Measurements from ENCODE around the gene KAZN. TPM values are rescaled to one million over a fixed set of nuclear protein-coding genes. Genes with fewer than 3 reads are reported as not detected.
A peak's percentile ranks its signal among the peaks of the same experiment; 100 is the strongest.

The KAZN gene
- polyA plus RNA-seq, 1 donor (not counting 4 experiments of a cell fraction or from before 2014, with no cell fraction given): 5.9 TPM

- no peak for FAIRE-seq
- no peak overlapping the region for H2AFZ ChIP-seq (ENCODE audit: control insufficient read depth, low read length)
Observed at GRCh38 chr1:15036101-15036500, 437.6 kb downstream of the KAZN start.

GRCh38 chr1:15038232-15039016 is 439.9 kb downstream of the KAZN start:
- Histone ChIP-seq H3K79me2 (ENCODE audit: control insufficient read depth, insufficient read depth, low read length) (no peaks in the 10 kb centered on the region), H3K4me3 (ENCODE audit: control insufficient read depth in 2 of 3, extremely low read depth in 1 of 3, insufficient read depth in 2 of 3, low read depth in 1 of 3, low read length in 3 of 3) (no peak overlapping the region), H3K9me3 (ENCODE audit: control insufficient read depth, low read depth, low read length) (no peaks in the 10 kb centered on the region), H3K4me1 (ENCODE audit: control insufficient read depth, extremely low read depth, insufficient read depth, low read length) (peaks cover under 1% of the 10 kb centered on the region), H3K9me1 (ENCODE audit: control insufficient read depth, extremely low read depth, insufficient read depth, low read length) (no peaks in the 10 kb centered on the region), H3K4me2 (ENCODE audit: control insufficient read depth, extremely low read depth, insufficient read depth, low read depth, low read length) (no peak overlapping the region), H3K36me3 (ENCODE audit: control insufficient read depth in 2 of 2, extremely low read depth in 1 of 2, insufficient read depth in 2 of 2, low read length in 2 of 2) (peaks cover 6 to 16% of the 10 kb centered on the region in 2 experiments), H3K27ac (ENCODE audit: control insufficient read depth, insufficient read depth, low read length) (no peak overlapping the region), H3K27me3 (ENCODE audit: control insufficient read depth, extremely low read depth, insufficient read depth, low read length) (no peaks in the 10 kb centered on the region), H2AFZ (ENCODE audit: control insufficient read depth, low read length) (no peak overlapping the region), H4K20me1 (ENCODE audit: control insufficient read depth, extremely low read depth, insufficient read depth, low read length) (no peaks in the 10 kb centered on the region), H3K9ac (ENCODE audit: control insufficient read depth, extremely low read depth, insufficient read depth, low read length) (no peak overlapping the region)
- FAIRE-seq: peak; percentile 20
- no peak for DNase-seq (ENCODE audit: low read depth, low spot score)
- dilution Hi-C loops (cut with MboI; ENCODE audit: extremely low pct_ligation_motif_present, low sequenced_read_pairs): no loop called here
- TF ChIP-seq EZH2 (IDR thresholded peaks at IDR 0.05; ENCODE audit: low read length) (no peak), CTCF (optimal IDR thresholded peaks at IDR 0.05 in 1 of 3, IDR thresholded peaks at IDR 0.05 in 1 of 3, conservative IDR thresholded peaks at IDR 0.05 in 1 of 3; ENCODE audit: extremely low read depth in 1 of 3, insufficient read depth in 2 of 3, low read length in 3 of 3) (peak; percentile 48 to 60 (median 53))

More at GRCh38 chr1:15036101-15036500, 437.6 kb downstream of the KAZN start:
- Histone ChIP-seq H3K36me3 (ENCODE audit: control insufficient read depth in 2 of 2, extremely low read depth in 1 of 2, insufficient read depth in 2 of 2, low read length in 2 of 2) (peaks cover 6 to 13% of the 10 kb centered on the region in 2 experiments), H3K9ac (ENCODE audit: control insufficient read depth, extremely low read depth, insufficient read depth, low read length) (no peak overlapping the region), H3K4me3 (ENCODE audit: control insufficient read depth in 2 of 3, extremely low read depth in 1 of 3, insufficient read depth in 2 of 3, low read depth in 1 of 3, low read length in 3 of 3) (no peak overlapping the region), H3K79me2 (ENCODE audit: control insufficient read depth, insufficient read depth, low read length) (peaks cover 2% of the 10 kb centered on the region), H3K9me1 (ENCODE audit: control insufficient read depth, extremely low read depth, insufficient read depth, low read length) (no peaks in the 10 kb centered on the region), H3K4me1 (ENCODE audit: control insufficient read depth, extremely low read depth, insufficient read depth, low read length) (peaks cover 4% of the 10 kb centered on the region), H3K27ac (ENCODE audit: control insufficient read depth, insufficient read depth, low read length) (no peak overlapping the region), H3K4me2 (ENCODE audit: control insufficient read depth, extremely low read depth, insufficient read depth, low read depth, low read length) (no peak overlapping the region), H3K27me3 (ENCODE audit: control insufficient read depth, extremely low read depth, insufficient read depth, low read length) (no peaks in the 10 kb centered on the region), H4K20me1 (ENCODE audit: control insufficient read depth, extremely low read depth, insufficient read depth, low read length) (no peaks in the 10 kb centered on the region), H3K9me3 (ENCODE audit: control insufficient read depth, low read depth, low read length) (no peaks in the 10 kb centered on the region)
- no peak for DNase-seq (ENCODE audit: low read depth, low spot score)
- dilution Hi-C loops (cut with MboI; ENCODE audit: extremely low pct_ligation_motif_present, low sequenced_read_pairs): no loop called here
- TF ChIP-seq EZH2 (IDR thresholded peaks at IDR 0.05; ENCODE audit: low read length) (no peak), CTCF (optimal IDR thresholded peaks at IDR 0.05 in 1 of 3, IDR thresholded peaks at IDR 0.05 in 1 of 3, conservative IDR thresholded peaks at IDR 0.05 in 1 of 3; ENCODE audit: extremely low read depth in 1 of 3, insufficient read depth in 2 of 3, low read length in 3 of 3) (no peak)
